ENCODE measurements around the gene OR4K5. TPM values are rescaled to one million over a fixed set of nuclear protein-coding genes. Genes with fewer than 3 reads are reported as not detected.
"Not testable (repeated sequence)": the region's sequence is repeated elsewhere in the genome, so short reads cannot be mapped to it uniquely, and the experiment has no call there.

The OR4K5 gene
- total RNA-seq, 1 donor from 2014 or later = not detected

DNA sequence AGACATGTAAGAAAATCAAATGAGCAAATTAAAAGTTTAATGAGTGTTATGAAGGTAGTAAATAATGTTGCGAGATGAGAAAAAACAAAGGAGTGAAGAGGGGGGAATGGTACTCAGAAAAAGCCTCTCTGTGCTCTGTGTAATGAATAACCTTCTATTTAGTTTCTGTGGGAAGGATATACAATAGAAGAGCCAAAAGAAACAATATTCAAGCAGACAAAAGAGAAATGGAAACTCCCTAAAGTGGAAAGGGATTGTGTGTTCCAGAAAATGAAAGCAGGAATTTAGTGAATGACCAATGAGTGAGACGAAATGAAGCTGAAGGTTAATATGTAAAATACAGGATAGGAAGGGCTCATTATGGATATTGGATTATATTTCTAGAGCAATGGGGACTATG, 28.8 kb downstream of the OR4K5 start:
- Mint-ChIP-seq H3K36me3 (ENCODE audit: low read depth, unreplicated experiment) (no peaks in the 10 kb centered on the region), H3K27ac (ENCODE audit: unreplicated experiment) (no peak overlapping the region), H3K4me3 (ENCODE audit: unreplicated experiment) (no peak overlapping the region), H3K9me3 (ENCODE audit: unreplicated experiment) (no peaks in the 10 kb centered on the region), H3K27me3 (ENCODE audit: low read depth, unreplicated experiment) (no peaks in the 10 kb centered on the region), H3K4me1 (ENCODE audit: low read depth, unreplicated experiment) (no peaks in the 10 kb centered on the region)
- no peaks in the 10 kb centered on the region for H3K4me1 ChIP-seq (ENCODE audit: insufficient read depth, low read length)
- no peak overlapping the region for H3K4me3 ChIP-seq (ENCODE audit: insufficient read depth, low read depth, low read length)
- FAIRE-seq (no peak), DNase-seq (ENCODE audit: low read depth) (no peak)
- no peak overlapping the region for H3K27ac ChIP-seq (ENCODE audit: low read depth, low read length)
- no peak overlapping the region for H3K4me2 ChIP-seq (ENCODE audit: low read length)
- no peak for TF ChIP-seq EZH2 (IDR thresholded peaks at IDR 0.05; ENCODE audit: insufficient read depth, low read length)
- TF ChIP-seq, protein P1, sequence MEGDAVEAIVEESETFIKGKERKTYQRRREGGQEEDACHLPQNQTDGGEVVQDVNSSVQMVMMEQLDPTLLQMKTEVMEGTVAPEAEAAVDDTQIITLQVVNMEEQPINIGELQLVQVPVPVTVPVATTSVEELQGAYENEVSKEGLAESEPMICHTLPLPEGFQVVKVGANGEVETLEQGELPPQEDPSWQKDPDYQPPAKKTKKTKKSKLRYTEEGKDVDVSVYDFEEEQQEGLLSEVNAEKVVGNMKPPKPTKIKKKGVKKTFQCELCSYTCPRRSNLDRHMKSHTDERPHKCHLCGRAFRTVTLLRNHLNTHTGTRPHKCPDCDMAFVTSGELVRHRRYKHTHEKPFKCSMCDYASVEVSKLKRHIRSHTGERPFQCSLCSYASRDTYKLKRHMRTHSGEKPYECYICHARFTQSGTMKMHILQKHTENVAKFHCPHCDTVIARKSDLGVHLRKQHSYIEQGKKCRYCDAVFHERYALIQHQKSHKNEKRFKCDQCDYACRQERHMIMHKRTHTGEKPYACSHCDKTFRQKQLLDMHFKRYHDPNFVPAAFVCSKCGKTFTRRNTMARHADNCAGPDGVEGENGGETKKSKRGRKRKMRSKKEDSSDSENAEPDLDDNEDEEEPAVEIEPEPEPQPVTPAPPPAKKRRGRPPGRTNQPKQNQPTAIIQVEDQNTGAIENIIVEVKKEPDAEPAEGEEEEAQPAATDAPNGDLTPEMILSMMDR (IDR thresholded peaks at IDR 0.05; ENCODE audit: insufficient read depth, low read depth, low read length) = no peak
- H2AFZ ChIP-seq (ENCODE audit: low read depth, low read length) = no peak overlapping the region
- H3K9ac ChIP-seq (ENCODE audit: low read length) = no peak overlapping the region
- no peaks in the 10 kb centered on the region for H4K20me1 ChIP-seq (ENCODE audit: insufficient read depth, low read length)
- H3K27me3 ChIP-seq (ENCODE audit: insufficient read depth, low read length) = no peaks in the 10 kb centered on the region
- H3K79me2 ChIP-seq (ENCODE audit: insufficient read depth, low read length) = no peaks in the 10 kb centered on the region
- H3K36me3 ChIP-seq (ENCODE audit: insufficient read depth, low read length) = no peaks in the 10 kb centered on the region
- H3K9me3 ChIP-seq (ENCODE audit: insufficient read depth, low read depth, low read length) = peaks cover 2% of the 10 kb centered on the region

DNA sequence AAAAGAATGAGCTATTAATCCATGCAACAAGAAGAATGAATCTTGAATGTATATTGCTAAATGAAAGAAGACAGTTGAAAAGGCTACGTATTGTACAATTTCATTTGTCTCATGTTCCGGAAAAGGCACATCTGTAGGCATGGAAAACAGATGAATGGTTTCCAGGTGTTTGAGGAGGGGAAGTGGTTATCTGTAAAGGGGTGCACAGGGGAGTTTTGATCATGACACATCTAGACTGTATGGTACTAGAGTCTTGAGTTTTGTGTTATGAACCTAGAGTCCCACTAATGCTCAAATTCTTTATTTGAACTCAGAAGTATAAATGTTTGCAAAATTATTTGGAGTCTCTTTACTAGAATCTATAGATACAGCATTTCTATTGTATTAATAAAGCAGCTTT, 49.3 kb downstream of the OR4K5 start:
- H3K27me3 ChIP-seq (ENCODE audit: insufficient read depth, low read length); H3K9ac ChIP-seq (ENCODE audit: low read length); H3K4me1 Mint-ChIP-seq (ENCODE audit: low read depth, unreplicated experiment); H3K79me2 ChIP-seq (ENCODE audit: insufficient read depth, low read length); H3K27ac ChIP-seq (ENCODE audit: low read depth, low read length); H3K4me3 ChIP-seq (ENCODE audit: insufficient read depth, low read depth, low read length); H2AFZ ChIP-seq (ENCODE audit: low read depth, low read length); FAIRE-seq; H3K27me3 Mint-ChIP-seq (ENCODE audit: low read depth, unreplicated experiment); H3K4me2 ChIP-seq (ENCODE audit: low read length); H3K36me3 Mint-ChIP-seq (ENCODE audit: low read depth, unreplicated experiment); H3K27ac Mint-ChIP-seq (ENCODE audit: unreplicated experiment); DNase-seq (ENCODE audit: low read depth); H4K20me1 ChIP-seq (ENCODE audit: insufficient read depth, low read length); H3K4me3 Mint-ChIP-seq (ENCODE audit: unreplicated experiment); H3K36me3 ChIP-seq (ENCODE audit: insufficient read depth, low read length); H3K9me3 Mint-ChIP-seq (ENCODE audit: unreplicated experiment); H3K9me3 ChIP-seq (ENCODE audit: insufficient read depth, low read depth, low read length); H3K4me1 ChIP-seq (ENCODE audit: insufficient read depth, low read length): not testable (repeated sequence)

Other genes starting within 250 kb of the OR4K5 start
- gene OR11H2, start 206.7 kb upstream of the OR4K5 start, total RNA-seq = not detected in 2 replicates
- not detected in 2 replicates for gene OR4Q3, start 177.0 kb upstream of the OR4K5 start, total RNA-seq
- not detected in 2 replicates for gene OR4M1, start 147.1 kb upstream of the OR4K5 start, total RNA-seq
- gene OR4N2, start 116.8 kb upstream of the OR4K5 start, total RNA-seq = not detected in 2 replicates
- gene OR4K2, start 45.5 kb upstream of the OR4K5 start, total RNA-seq = not detected in 2 replicates
- not detected in 2 replicates for gene OR4K1, start 10.3 kb downstream of the OR4K5 start, total RNA-seq
- gene OR4K15, start 55.0 kb downstream of the OR4K5 start, total RNA-seq = not detected in 2 replicates
- not detected in 2 replicates for gene OR4Q2, start 81.6 kb downstream of the OR4K5 start, total RNA-seq
- not detected in 2 replicates for gene OR4K14, start 98.7 kb downstream of the OR4K5 start, total RNA-seq
- gene OR4K13, start 115.4 kb downstream of the OR4K5 start, total RNA-seq = not detected in 2 replicates
- gene OR4L1, start 139.4 kb downstream of the OR4K5 start, total RNA-seq = not detected in 2 replicates
- gene OR4K17, start 190.1 kb downstream of the OR4K5 start, total RNA-seq = not detected in 2 replicates
- gene OR4N5, start 218.2 kb downstream of the OR4K5 start, total RNA-seq = not detected in 2 replicates

Data from astrocyte (in vitro differentiated cells and primary cell).